PC-9 (cell line): ENCODE results near the gene PDHB.

Source experiments
- EZH2 ChIP-seq: fragments of 200-600 bp; sonication (generic); IDR thresholded peaks from 2 replicates; pipeline ENCODE4 v1.8.0; 2017; ENCODE audit warnings: antibody characterized with exemption, low read depth
- TF ChIP-seq, protein P1 (sequence below): fragments of 200-600 bp; sonication (generic); conservative IDR thresholded peaks from 2 replicates; pipeline ENCODE4 v1.6.1; 2017; ENCODE audit warnings: mixed run types, antibody characterized with exemption, mild to moderate bottlenecking, moderate library complexity

DNA sequence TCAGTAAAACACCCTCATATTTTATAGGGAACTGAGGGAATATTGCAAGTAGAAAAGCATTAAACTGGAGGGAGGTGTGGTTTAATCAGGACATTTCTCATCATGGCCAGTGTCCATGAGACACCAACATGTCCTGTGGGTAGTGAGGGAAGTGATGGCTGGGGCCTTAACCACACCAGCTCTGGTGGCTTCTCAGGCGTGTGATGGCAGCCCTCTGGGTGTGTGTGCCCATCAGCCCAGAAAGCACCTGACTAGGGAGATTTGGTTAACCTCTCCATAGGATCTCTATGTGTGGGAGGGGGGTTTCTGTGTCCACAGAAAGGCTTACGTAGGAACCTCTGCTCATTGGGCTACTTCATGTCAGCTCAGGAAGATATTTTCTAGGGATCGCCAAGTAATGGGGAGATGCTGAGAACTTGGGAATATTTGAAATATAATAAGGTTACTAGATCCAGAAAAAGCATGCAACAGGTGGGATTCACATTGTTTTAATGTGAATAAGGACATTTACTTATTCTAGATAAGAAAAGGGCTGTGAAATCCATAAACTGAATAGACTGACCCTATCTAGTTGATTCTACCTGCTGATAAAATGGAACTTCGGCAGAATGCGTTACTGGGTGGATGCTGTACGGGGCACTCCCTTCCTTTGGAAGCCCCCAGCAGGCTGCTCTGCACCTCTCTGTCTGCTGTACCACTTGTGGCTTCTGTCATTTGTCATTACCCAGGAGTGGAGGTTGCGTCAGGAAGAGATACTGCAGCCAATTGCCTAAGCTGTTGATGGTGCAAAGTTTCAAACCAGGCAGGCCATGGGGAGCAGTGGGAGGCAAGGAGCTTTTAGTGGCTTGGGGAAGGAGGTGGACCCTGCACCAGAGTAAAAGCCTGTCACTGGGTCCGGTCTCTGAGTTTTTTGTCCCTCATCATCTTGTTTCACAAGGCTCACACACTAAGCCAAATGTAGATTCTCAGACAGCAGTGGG lies 21.5 kb downstream of the PDHB start:
- TF ChIP-seq, protein P1, sequence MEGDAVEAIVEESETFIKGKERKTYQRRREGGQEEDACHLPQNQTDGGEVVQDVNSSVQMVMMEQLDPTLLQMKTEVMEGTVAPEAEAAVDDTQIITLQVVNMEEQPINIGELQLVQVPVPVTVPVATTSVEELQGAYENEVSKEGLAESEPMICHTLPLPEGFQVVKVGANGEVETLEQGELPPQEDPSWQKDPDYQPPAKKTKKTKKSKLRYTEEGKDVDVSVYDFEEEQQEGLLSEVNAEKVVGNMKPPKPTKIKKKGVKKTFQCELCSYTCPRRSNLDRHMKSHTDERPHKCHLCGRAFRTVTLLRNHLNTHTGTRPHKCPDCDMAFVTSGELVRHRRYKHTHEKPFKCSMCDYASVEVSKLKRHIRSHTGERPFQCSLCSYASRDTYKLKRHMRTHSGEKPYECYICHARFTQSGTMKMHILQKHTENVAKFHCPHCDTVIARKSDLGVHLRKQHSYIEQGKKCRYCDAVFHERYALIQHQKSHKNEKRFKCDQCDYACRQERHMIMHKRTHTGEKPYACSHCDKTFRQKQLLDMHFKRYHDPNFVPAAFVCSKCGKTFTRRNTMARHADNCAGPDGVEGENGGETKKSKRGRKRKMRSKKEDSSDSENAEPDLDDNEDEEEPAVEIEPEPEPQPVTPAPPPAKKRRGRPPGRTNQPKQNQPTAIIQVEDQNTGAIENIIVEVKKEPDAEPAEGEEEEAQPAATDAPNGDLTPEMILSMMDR, result no peak
- TF ChIP-seq EZH2, result no peak
